Measurements from ENCODE around the gene CD180. TPM values are rescaled to one million over a fixed set of nuclear protein-coding genes. Genes with fewer than 3 reads are reported as not detected.

Gene CD180
- total RNA-seq: under 0.01 TPM in 1 of 2 replicates, not detected in the other

DNA sequence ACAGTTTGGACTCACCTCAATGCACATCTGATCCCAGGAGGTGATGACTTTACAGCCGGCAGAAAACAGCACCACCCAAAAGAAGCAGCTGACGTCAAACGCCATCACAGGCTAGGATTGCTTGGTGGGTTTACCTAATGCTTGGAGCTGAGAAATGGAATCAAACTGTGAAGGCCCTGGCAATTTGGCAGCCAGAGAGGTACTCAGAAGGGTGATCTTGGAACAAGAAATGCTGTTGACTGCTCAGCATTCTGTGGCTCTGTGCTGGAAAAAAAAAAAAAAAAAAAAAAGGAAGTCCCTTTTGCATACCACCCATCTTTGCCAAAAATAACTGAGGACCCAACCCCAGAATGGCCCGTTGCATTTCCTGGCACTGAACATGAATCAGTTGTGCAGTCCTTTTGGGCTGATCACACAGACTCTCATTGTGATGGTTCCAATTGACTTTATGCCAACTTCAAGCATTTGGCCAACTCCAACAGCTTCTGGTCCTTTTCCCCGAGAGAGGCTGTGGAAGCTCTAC, at the start of gene CD180:
TSS of gene CD180 (minus strand) at position 263 of the 523 bp plus-strand sequence. CDS start at position 105, 158 bp downstream.
- peak; percentile 31 to 68 for DNase-seq (ENCODE audit: low read depth in 2 of 2)

DNA sequence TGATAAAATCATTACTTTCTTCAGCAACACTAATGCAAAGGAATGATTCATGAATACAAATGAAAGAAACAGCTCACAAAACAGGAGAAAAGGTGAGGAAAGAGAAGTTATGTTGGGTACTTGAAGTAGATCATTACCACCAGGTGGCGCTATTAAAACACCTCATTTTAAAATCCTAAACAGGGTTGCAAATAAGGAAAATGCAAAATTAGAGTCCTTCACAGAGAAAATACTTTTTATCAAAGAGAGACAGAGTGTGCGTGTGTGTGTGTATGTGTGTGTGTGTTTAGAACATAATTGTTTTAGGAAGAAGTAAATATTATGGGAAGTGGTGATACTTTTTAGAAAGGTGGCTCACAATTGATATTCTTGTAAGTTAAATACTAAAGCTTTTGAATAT, 49.5 kb upstream of the CD180 start:
- DNase-seq (ENCODE audit: low read depth in 2 of 2): peak; percentile 85 to 86

DNA sequence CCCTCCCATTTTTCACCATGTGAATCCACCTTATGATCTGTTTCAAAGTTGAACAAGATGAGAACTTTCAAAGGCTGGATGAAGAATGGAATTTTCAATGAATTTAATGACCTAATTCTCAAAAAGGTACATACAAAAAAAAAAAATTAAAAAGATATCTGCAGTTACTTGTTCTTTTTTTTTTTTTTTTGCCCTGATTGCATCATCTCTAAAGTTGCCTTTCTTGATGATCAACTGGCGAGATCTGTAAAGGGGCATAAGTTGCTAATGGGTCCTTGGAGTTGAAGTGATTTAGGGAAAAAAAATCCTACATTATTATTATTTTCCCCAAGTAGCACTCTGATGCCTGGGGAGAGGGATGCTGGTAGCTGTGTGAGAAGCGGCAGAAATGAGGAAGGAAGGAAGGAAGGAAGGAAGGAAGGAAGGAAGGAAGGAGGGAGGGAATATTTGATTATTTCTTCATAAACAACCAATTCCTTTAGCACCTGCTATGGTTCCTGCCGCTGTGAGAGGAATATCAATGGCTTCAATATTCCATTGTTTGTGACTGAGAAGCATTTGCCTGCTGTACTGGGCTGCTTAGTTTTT, 48.8 kb upstream of the CD180 start:
- DNase-seq (ENCODE audit: low read depth in 2 of 2): peak in 1 of 2 donors; percentile 20

DNA sequence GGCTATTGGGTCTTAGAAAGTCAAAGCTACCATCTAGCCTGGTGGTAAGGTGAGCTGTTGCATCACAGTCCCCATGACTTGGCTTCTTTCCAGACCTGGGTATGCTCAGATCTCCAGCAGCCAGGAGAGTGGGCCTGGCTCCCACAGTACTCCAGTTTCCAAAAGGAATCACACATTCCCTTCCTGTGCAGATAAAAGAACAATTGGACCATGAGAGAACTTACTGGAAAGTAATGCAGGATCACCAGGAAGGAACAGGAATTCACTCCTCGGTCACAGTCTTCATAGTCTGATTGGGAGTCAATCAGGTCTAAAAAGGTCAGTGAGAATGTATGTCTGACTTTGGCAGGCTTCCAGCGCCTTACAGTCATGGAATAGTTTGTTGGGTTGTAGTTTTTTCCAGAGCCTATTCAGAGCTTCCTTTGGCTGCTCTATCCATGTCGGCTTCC, 47.8 kb upstream of the CD180 start:
- peak; percentile 95 for DNase-seq (ENCODE audit: low read depth in 2 of 2)

DNA sequence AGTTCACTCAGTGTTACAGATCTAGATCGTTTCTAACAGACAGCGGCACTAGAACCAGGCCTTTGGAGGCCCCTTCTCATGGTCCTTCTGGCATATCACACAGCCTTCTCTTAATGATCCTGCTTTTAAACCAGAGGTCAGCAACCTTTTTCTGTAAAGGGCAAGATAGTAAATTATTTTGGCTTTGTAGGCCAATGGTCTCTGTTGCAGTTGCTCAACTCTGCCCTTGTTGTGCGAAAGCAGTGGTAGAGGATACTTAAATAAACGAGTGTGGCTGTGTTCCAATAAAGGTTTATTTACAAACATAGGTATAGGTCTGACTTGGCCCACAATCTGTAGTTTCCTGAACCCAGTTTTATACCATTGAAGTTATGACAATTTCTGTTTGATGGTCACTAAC, 47.3 kb upstream of the CD180 start:
- DNase-seq (ENCODE audit: low read depth in 2 of 2): no peak

DNA sequence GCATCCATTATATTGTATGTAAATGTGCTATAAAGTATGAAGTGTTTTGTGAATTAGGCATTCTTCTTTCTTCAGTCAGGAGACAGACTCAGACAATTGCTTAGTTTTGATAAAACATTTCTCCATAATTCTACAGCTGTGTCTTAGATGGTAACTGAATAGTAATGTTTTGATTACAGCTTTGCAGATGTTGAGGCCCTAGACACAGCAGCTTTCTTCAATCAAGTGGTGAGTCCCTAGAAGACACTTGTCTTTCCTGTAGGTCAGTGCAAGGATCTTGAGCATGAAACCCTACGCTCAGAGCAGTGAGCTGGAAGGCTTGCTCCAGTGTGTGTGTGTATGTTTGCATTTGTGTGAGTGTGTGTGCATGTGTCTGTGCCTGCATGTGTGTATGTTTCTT, 46.8 kb upstream of the CD180 start:
- DNase-seq (ENCODE audit: low read depth in 2 of 2): no peak

DNA sequence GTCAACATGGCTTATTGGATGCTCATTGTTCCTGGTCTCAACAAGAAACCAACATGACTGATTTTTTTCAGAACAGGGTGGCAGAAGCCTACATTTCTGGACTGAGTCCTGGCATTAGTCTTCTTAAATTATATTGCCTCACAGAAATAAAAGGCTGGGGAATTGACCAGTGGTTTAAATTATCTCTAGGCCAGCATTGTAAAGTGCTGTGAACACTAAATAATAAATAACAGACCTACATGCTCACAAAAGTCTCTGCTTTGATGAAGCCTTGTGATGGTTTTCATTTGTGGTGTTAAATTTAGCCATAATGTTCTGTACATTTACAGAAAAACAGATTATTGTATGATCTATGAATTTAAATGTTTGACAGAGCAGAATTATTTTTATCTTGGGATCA, 44.7 kb upstream of the CD180 start:
- no peak for DNase-seq (ENCODE audit: low read depth in 2 of 2)

DNA sequence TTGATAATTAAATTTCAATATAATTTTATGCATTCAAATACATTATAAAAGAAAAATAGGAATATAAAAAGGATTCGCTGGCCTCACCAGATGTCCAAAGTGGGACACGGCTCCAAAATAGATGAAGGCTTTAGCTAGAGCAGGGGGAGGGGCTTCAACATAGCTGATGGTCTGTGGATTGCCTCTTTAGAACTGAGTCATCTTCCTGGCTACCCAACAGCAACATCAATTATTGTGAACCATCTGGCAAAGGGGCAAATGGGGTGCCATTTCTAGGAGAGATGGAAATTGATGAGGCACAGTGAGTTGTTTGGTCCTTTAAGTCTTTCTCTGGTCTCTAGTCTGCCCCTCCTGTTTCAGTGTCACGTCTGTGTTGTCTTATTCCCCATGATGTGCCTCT, 44.2 kb upstream of the CD180 start:
- peak in 1 of 2 donors; percentile 22 for DNase-seq (ENCODE audit: low read depth in 2 of 2)

DNA sequence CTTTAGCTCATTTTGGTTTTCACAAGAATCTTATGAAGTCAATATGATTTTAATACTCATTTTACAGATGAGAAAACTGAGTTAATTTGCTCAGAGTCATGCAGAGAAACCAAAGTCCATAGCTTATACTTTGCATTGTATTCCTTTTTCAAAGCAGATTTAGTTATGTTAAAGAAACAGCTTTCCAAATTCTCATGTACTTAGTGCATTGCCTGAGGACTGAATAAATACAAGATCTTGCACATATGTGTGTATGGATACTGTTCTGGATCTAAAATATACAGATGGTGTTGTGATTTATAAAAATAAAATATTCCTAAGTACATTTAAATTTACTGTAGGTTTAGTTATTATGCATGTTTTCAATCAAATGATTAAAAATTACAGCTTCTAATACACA, 43.5 kb upstream of the CD180 start:
- DNase-seq (ENCODE audit: low read depth in 2 of 2): no peak

DNA sequence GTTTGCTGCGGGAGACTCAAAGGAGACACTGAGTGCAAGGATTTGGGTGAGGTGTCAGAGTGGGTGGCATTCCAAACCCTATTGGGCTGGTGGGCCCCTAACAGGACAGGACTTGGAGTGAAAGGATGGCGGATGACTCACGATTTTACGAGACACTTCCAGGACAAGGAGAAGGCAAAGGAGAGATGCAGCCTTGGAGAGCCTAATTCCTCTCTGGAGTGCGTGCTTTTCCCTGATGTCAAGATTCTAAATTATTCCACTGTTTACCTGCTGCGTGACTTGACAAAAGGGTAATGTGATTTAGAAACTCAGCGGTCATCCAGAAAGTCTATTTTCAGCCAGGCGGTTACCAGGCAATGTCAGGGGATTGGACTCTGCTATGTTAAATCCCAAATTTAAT, 41.6 kb upstream of the CD180 start:
- DNase-seq (ENCODE audit: low read depth in 2 of 2): no peak

DNA sequence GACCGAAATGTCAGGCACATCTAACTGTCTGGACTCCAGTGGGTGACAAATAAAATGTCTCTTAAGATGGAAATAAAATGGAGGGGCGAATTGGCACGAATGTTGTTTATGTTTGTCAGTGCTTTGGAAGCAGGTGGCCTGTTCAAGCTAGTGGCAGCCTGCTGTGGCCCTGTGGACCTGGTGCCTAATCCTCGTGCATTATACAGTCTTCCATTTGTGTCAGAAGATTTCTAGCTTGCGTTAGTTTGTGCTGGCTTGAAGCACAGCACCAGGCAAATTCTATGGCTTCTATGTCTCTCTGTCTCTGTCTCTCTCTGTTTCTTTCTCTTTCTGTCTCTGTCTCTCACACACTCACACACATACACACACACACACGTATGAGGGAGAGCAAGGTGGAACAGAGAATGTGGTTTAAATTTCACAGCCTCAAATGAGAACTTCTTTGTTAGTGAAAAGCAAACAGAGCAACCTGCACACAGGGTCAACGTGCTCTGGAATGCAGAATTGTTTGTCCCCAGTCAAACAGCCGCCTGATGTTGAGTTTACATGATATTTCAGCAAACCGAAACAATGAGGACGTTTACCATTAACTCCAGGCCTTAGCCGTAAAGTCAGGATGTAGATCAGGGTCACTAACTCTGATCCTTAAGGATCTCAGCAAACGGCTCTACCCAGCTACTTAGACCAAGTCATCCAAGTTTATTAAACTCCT, 39.0 kb upstream of the CD180 start:
- DNase-seq (ENCODE audit: low read depth in 2 of 2): peak in 1 of 2 donors; percentile 22

DNA sequence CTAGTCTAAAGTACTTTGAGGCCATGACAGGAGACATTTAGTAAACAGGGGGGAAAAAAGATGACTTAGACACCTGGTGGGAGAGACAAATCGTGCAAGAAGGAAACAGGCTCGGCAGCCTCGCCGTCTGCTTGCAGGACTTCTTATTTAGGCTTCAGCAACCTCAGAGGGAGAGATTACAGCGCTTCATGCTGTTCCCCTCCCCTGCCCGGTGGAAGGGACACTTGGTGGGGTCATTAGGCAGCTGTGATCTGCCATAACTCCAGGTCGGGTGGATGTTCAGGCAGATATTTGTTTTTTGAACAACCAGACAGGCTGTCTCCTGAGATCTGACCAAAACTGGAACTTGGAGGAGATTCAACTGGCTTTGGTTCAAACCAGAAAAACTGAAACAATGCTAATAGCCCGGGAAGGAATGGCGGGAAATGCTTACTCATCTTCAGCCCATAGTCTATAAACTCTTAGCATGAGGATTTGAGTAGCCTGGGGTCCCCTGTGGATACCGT, 38.1 kb upstream of the CD180 start:
- DNase-seq (ENCODE audit: low read depth in 2 of 2): peak; percentile 83 to 95

DNA sequence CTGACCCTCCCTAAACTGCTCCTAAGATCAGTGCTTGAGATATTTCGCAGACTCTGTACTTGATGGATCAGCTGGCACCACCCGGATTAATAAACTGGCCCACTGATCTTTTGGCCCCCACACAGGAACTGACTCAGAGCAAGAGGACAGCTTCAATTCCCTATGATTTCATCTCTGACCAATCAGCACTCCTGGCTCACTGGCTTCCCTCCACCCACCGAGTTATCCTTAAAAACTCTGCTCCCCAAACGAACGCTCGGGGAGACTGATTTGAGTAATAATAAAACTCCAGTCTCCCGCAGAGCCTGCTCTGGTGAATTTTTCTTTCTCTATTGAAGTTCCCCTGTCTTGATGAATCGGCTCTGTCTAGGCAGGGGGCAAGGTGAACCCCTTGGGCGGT, 36.5 kb upstream of the CD180 start:
- DNase-seq (ENCODE audit: low read depth in 2 of 2): peak in 1 of 2 donors; percentile 38

DNA sequence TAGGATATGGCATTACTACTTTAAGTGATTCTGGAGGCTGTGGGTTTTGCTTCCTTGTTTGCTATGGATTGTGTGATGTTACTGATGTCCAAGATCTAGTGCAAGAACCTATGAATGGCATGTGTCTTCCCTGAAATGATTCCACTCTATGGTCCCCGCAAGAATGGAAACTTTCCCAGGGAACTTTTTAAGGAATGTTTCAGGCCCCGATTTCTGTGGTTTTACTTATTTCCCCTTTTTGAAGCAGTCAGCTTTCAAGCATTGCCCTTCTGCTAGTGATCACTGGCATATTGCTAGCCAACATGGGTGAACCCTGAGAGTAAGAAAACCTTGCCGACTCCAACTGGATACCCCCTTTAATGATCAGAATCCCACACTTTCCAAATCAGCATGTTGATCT, 26.6 kb upstream of the CD180 start:
- no peak for DNase-seq (ENCODE audit: low read depth in 2 of 2)

DNA sequence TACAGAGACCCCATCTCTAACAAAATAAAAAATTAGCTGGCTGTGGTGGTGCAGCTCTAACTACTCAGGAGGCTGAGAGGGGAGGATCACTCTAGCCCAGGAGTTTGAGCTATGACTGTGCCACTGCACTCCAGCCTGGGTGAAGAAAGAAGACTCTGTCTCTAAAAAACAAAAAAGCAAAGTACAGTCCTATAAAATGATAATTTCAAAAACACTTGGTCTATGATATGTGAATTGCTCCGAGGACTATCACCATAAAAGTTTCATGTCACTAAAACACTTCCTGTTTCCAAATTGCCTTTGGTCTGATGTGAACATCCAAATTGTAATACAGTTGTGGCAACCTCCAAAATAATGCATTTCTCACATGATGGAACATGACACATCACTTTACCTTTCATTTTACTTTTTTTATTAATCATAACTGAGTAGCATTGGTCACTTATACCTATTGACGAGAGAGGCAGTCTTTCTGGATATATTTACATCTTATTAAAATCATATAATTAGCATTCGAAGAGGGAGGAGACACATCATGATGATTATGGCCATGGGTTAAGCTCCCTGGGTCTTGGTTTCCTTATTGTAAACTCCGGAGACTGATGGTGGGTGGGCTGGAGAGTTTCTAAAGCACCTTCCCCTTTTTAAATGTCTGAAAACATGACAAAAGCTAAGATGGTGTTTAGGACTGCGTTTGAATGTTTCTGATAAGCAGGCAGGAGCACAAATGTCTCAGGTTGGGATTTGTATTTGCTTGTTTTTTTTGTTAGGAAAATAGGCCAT, 25.8 kb upstream of the CD180 start:
- no peak for DNase-seq (ENCODE audit: low read depth in 2 of 2)

DNA sequence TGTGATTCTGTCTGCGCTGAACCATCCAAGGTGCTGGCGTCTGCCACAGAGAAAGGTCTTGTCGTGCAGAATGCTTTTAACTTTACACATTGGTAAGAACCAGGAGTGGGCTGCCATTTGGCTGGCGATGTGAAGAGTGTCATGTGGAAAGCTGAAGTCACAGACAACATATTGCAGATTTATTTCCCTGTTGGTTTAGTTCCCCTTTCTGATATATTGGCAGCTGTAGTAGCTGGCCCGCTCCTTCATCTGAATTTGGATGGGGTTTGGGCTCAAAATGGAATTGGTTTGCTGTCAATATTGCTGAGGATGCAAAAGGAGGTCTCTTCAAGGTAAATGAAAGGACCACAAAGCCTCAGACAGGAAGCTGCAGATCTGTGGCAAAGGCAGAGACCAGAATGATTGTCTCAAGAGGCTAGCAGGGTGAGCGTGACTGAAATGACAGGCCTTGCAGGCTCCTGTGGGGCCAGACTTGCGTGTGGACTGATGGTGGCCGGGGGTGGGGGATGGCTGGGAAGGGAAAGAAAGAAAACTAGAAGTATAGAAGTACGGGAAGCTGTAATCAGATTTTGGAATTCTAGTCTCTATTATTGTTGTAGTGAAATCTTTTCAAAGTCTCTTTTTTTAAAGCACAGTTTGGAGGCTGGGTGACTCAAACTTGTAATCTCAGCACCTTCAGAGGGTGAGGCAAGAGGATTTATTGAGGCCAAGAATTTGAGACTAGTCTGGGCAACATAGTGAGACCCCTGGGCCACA, 25.1 kb upstream of the CD180 start:
- DNase-seq (ENCODE audit: low read depth in 2 of 2): no peak

DNA sequence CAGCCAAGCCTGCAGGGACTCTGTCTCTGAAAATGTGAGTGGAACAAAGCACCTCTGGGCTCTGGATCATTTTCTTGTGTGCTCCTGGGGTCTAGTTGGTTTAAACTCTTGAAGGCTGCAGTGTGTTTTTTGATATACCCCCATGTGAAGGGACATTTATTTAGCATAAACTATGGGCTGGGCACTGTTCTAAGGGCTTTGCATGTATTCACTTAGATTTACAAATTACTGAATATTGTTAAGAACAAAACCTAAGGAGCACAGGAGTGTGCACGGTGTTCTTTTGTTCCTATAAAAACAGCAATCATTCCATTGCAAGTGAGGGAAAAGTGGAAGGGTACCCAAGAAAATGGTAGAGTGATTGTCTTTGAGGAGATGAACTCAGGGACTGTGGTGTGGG, 20.0 kb upstream of the CD180 start:
- no peak for DNase-seq (ENCODE audit: low read depth in 2 of 2)

DNA sequence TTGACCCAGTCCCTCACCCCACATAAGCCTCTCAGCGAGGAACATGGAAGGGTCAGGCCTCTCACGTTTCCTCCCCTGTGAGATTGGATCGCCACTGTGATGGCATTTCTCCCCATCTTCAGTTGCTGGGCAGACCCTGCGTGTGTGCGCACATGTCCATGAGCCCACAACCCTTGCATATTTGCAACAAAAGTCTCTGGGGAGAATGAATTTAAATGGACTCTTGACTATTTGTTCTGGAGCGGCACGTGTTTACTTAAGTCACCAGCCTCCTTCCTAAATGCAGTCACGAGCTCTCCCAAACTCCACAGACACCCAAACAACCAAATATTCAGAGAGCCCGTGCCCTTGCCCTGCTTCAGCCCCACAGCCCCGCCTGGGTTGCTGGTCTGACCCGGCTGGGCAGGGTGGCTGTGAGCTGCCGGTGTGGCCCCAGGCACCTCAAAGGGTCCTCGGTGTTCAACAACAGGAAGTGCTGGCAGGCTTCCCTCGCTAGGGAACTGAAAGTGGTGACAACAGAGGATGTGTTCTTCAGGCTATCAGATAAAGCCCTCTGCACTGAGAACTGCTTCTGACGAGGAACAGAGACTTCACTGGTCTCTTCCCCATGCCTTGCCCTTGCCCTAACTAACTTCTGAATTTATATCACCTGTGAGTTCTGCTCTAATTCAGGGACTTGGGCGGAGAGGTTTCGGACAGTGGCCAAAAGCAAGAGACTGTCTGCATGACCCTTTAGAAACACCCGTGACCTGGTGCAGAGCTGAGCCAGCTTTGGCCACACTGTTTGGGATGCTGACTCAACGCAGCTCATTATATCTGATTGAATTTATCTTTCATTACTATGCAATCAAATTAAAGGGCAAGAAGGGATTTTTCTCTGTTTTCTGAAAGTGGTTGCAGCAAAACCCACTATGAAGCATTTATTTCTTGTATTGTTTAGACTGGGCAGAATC, 19.2 kb upstream of the CD180 start:
- DNase-seq (ENCODE audit: low read depth in 2 of 2): peak; percentile 91 to 95

DNA sequence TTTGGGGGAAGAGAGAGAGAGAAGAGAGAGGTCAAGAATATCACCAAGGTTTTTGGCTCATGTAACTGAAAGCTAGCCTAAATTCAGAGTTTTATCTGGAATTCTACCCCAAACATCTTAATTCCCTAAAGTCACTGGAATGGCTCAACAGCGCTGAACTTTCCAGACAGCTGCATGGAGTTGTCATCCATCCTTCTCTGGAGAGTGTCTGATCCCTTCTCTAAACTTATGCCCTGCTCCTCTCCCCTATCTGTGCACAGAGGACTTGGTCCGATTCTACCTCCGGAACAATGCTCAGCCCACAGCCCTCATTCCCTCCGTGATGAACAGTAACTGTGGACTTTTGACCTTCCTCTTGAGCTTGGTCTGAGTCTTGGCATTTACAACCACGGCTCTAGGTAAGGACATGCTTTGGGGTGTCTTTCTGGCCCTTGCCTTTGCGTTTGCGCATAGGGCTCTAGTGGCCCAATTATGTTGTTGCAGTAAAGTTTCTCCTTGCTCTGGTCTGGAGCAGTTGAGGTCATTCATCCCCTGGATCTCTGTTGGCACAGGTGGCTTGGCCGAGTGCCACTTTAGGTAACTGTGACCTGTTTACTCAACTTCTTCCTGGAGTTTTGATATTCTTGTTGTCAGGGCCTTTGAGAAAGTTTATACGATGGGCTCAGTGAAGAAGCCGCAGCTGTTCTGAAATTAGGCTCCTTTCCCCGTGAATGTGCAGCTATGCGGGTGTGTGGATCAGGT, 18.3 kb upstream of the CD180 start:
- DNase-seq (ENCODE audit: low read depth in 2 of 2): peak in 1 of 2 donors; percentile 37

Measured in dermis microvascular lymphatic vessel endothelial cell (primary cell).